HepG2 (cell line): ENCODE data around the gene TBATA. TPM values are rescaled to one million over a fixed set of nuclear protein-coding genes. Genes with fewer than 3 reads are reported as not detected.

ENCODE experiments used
- ATAC-seq: fragments of 200-7000 bp; cut with Tn5 transposase; 3 replicates; pipeline ENCODE4 v1.9.1; 2020; ENCODE audit warnings: mild to moderate bottlenecking, moderate library complexity
- BruUV-seq: library from RNA; stranded (reverse); fragments of 400-500 nt; replicated peaks from 2 replicates; lab custom pipeline; 2021; lab: Mats Ljungman, UMichigan
- CTCF ChIA-PET: fragments of 300-600 bp; formaldehyde crosslinking; extraction: SDS; loops from one replicate; lab custom pipeline; 2021; ENCODE audit warnings: low total read pairs, inconsistent platforms, low intra/inter-chr PET ratio; lab: Yijun Ruan, JAX
- POLR2A ChIA-PET: fragments of 350-600 bp; sonication (Branson Sonifier 250); formaldehyde crosslinking; loops from one replicate; lab custom pipeline; 2020; ENCODE audit warnings: antibody characterized with exemption, inconsistent platforms; lab: Yijun Ruan, JAX
- DNase-seq: peaks from one replicate; pipeline ENCODE4 v3.0.0-alpha.2; 2015; ENCODE audit warnings: low spot score
- FAIRE-seq: peaks from 3 replicates; lab custom pipeline; 2011; peaks lifted over from hg19 to GRCh38; lab: Jason Lieb, UNC
- H2AFZ ChIP-seq: one replicate; pipeline ENCODE4 v1.6.1; 2011; ENCODE audit warnings: low read length, inconsistent platforms
- H3K27ac ChIP-seq: fragments of 300-600 bp; 3 replicates; pipeline ENCODE4 v1.8.0; 2011; ENCODE audit warnings: mixed run types, mild to moderate bottlenecking, mixed read lengths, low read length, inconsistent platforms; ENCODE audit not compliant: insufficient read depth; ENCODE audit errors: extremely low read length
- H3K27me3 ChIP-seq, 2 experiments: fragments of 200-600 bp in 1 of 2; 2 replicates in 1 of 2; 3 replicates in 1 of 2; pipeline versions ENCODE4 v1.6.0 to v1.8.0; 2011; ENCODE audit warnings: low read length in 2 of 2, mild to moderate bottlenecking in 2 of 2, moderate library complexity in 2 of 2, inconsistent platforms in 1 of 2; ENCODE audit not compliant: insufficient read depth in 2 of 2, control insufficient read depth in 1 of 2
- H3K36me3 ChIP-seq, 2 experiments: fragments of 200-600 bp in 1 of 2; replicated peaks in 1 of 2; 2 replicates in 1 of 2; 3 replicates in 1 of 2; pipeline versions ENCODE4 v1.5.1 to v1.8.0; 2011; ENCODE audit warnings: low read length in 2 of 2, inconsistent platforms in 1 of 2; ENCODE audit not compliant: insufficient read depth in 2 of 2, control insufficient read depth in 1 of 2
- H3K4me1 ChIP-seq: 2 replicates; pipeline ENCODE4 v1.5.1; 2012; ENCODE audit warnings: low read length, inconsistent platforms; ENCODE audit not compliant: insufficient read depth
- H3K4me2 ChIP-seq: 2 replicates; pipeline ENCODE4 v1.6.0; 2011; ENCODE audit warnings: low read depth, low read length, inconsistent platforms
- H3K4me3 ChIP-seq, 3 experiments: fragments of 200-600 bp in 1 of 3; sonication (generic), shearing (Covaris generic) in 1 of 3; replicated peaks in 1 of 3; 2 replicates each; pipeline ENCODE4 v1.5.1; 2011 to 2016; ENCODE audit warnings: low read length in 3 of 3, inconsistent platforms in 2 of 3, low read depth in 2 of 3, mild to moderate bottlenecking in 2 of 3, control low read depth in 1 of 3, mixed read lengths in 1 of 3; ENCODE audit not compliant: insufficient read depth in 1 of 3
- H3K79me2 ChIP-seq: one replicate; pipeline ENCODE4 v1.6.1; 2011; ENCODE audit warnings: low read length, inconsistent platforms; ENCODE audit not compliant: insufficient read depth
- H3K9ac ChIP-seq: 2 replicates; pipeline ENCODE4 v1.6.0; 2011; ENCODE audit warnings: mild to moderate bottlenecking, low read depth, low read length, inconsistent platforms; ENCODE audit not compliant: insufficient read depth
- H3K9me3 ChIP-seq: 2 replicates; pipeline ENCODE4 v1.5.1; 2012; ENCODE audit warnings: mild to moderate bottlenecking, low read length
- H4K20me1 ChIP-seq: 2 replicates; pipeline ENCODE4 v1.6.0; 2011; ENCODE audit warnings: inconsistent platforms, mild to moderate bottlenecking, low read length, moderate library complexity; ENCODE audit not compliant: insufficient read depth
- AGO2 ChIP-seq: fragments of 200-400 bp; formaldehyde crosslinking; optimal IDR thresholded peaks from 2 replicates; pipeline ENCODE3; 2017; ENCODE audit warnings: mild to moderate bottlenecking, low read depth, low read length, moderate library complexity
- ATF6 ChIP-seq: sonication (generic); formaldehyde crosslinking; conservative IDR thresholded peaks from 2 replicates; pipeline ENCODE4 v1.4.0; 2020; ENCODE audit warnings: missing genetic modification reagents
- E2F2 ChIP-seq: sonication (generic); formaldehyde crosslinking; IDR thresholded peaks from 2 replicates; pipeline ENCODE4 v1.4.0; 2020; ENCODE audit warnings: missing genetic modification reagents, borderline replicate concordance
- FOXA3 ChIP-seq: IDR thresholded peaks from 2 replicates; pipeline ENCODE4 v1.6.1; 2016; ENCODE audit warnings: missing genetic modification reagents, missing compliant biosample characterization
- JUNB ChIP-seq: sonication (generic); formaldehyde crosslinking; IDR thresholded peaks from 2 replicates; pipeline ENCODE4 v1.8.0; 2022; ENCODE audit warnings: missing genetic modification reagents, mild to moderate bottlenecking, borderline replicate concordance
- NR2F1 ChIP-seq, 2 experiments: fragments of 450-650 bp in 1 of 2; formaldehyde crosslinking in 1 of 2; IDR thresholded peaks; 2 replicates each; pipeline versions ENCODE4 v1.5.0 to v1.6.1; 2016 to 2020; ENCODE audit warnings: mild to moderate bottlenecking in 1 of 2, missing compliant biosample characterization in 1 of 2, missing genetic modification reagents in 1 of 2, moderate library complexity in 1 of 2
- ZBTB7B ChIP-seq: sonication (generic); formaldehyde crosslinking; IDR thresholded peaks from 2 replicates; pipeline ENCODE4 v1.4.0; 2020; ENCODE audit warnings: missing genetic modification reagents
- ZEB1 ChIP-seq: IDR thresholded peaks from 2 replicates; pipeline ENCODE4 v1.6.1; 2012; ENCODE audit warnings: mild to moderate bottlenecking, low read depth, inconsistent platforms; ENCODE audit not compliant: insufficient replicate concordance
- ZNF24 ChIP-seq: fragments of 450-650 bp; IDR thresholded peaks from 2 replicates; pipeline ENCODE4 v1.6.1; 2017; ENCODE audit warnings: antibody characterized with exemption, mild to moderate bottlenecking
- ZNF282 ChIP-seq: fragments of 450-650 bp; IDR thresholded peaks from 2 replicates; pipeline ENCODE4 v1.6.1; 2018; ENCODE audit not compliant: partially characterized antibody
- ZNF792 ChIP-seq: IDR thresholded peaks from 2 replicates; pipeline ENCODE4 v1.6.1; 2016
- WGBS: methylation state at CpG from one replicate; pipeline ENCODE4 v1.1.6; 2017; ENCODE audit warnings: low lambda C conversion rate; 5-methylcytosine and 5-hydroxymethylcytosine counted together
- in situ Hi-C: cut with HindIII; loops from 2 replicates; pipeline ENCODE4 v1.10.0; 2017; ENCODE audit warnings: low pct_unique_long_range_greater_than_20kb; ENCODE audit not compliant: extremely low pct_ligation_motif_present
- intact Hi-C: fragments of 100-400 bp; cut with micrococcal nuclease; formaldehyde crosslinking; loops from one replicate; pipeline ENCODE4 v1.10.0; 2022; ENCODE audit not compliant: unreplicated experiment
- polyA plus RNA-seq, 8 experiments: library from polyadenylated mRNA; depleted of rRNA in 3 of 8; stranded (reverse) in 7 of 8; unstranded in 1 of 8; fragments of >200 nt; fragmentation: Illumina TruSeq in 4 of 8; extraction: Trizol in 4 of 8; gene quantifications; 2 replicates each; pipeline versions ENCODE4 v1.2.1 to v1.2.3, GENCODE V29; 2011 to 2016; ENCODE audit warnings: low read depth in 4 of 8, missing spikeins in 1 of 8, mixed read lengths in 1 of 8; ENCODE audit not compliant: insufficient read depth in 1 of 8
- total RNA-seq, 5 experiments: library from RNA; depleted of rRNA; stranded (reverse); fragments of >200 nt; fragmentation: Illumina TruSeq; extraction: Trizol; gene quantifications; 2 replicates each; pipeline ENCODE4 v1.2.3, GENCODE V29; 2016; ENCODE audit warnings: low read depth in 1 of 5

TBATA gene
- total and polyA plus RNA-seq, 2 of the 13 experiments (the other 11 are each of a cell fraction or from before 2014, with no cell fraction given) = not detected

GRCh38 chr10:70744617-70745143, 40.5 kb downstream of the TBATA start (continued):
- TF ChIP-seq ZBTB7B (CRISPR knock-in tag) (no peak), E2F2 (CRISPR knock-in tag) (no peak), ZNF282 (no peak), JUNB (no peak), ZNF792 (CRISPR knock-in tag) (no peak)
- TF ChIP-seq, all 625 proteins: peak for 0

- no peak overlapping the region for H3K4me3 ChIP-seq
- no TSS peak for BruUV-seq
- peaks cover 1 to 4% of the 10 kb centered on the region in 2 experiments; a peak in 2 of 5 replicates for H3K27me3 ChIP-seq
- ChIA-PET CTCF (no interaction called here), POLR2A (no interaction called here)
- in situ Hi-C loops = no loop called here
- H3K4me2 ChIP-seq = no peak overlapping the region
- no peak for FAIRE-seq
- 20% methylated on average over 1 of the region's 13 CpGs for WGBS
- no peak for ATAC-seq
- intact Hi-C loops = no loop called here
- no peak overlapping the region for H2AFZ ChIP-seq
- no peaks in the 10 kb centered on the region for H3K36me3 ChIP-seq
- H3K9ac ChIP-seq = no peak overlapping the region
- TF ChIP-seq AGO2 (no peak), NR2F1 (CRISPR knock-in tag; IDR thresholded peaks at IDR 0.05) (no peak), ZEB1 (no peak), ATF6 (CRISPR knock-in tag) (no peak), FOXA3 (no peak), ZNF24 (no peak)
- H4K20me1 ChIP-seq = no peaks in the 10 kb centered on the region
- DNase-seq = no peak
- H3K27ac ChIP-seq = no peak overlapping the region
- no peaks in the 10 kb centered on the region for H3K9me3 ChIP-seq
- H3K79me2 ChIP-seq = no peaks in the 10 kb centered on the region
- H3K4me1 ChIP-seq = peaks cover 20% of the 10 kb centered on the region
These were observed 41.3 kb downstream of the TBATA start for GRCh38 chr10:70743879-70744278.
